HG02610 (cell line): ENCODE data around the gene ATP1A4.
A peak's percentile ranks its signal among the peaks of the same experiment; 100 is the strongest.

Experiments
- ATAC-seq: cut with Tn5 transposase; IDR thresholded peaks from one replicate; pipeline ENCODE4 v1.9.1; 2021; ENCODE audit warnings: mild to moderate bottlenecking, moderate library complexity; ENCODE audit not compliant: unreplicated experiment

The ATP1A4 gene

DNA sequence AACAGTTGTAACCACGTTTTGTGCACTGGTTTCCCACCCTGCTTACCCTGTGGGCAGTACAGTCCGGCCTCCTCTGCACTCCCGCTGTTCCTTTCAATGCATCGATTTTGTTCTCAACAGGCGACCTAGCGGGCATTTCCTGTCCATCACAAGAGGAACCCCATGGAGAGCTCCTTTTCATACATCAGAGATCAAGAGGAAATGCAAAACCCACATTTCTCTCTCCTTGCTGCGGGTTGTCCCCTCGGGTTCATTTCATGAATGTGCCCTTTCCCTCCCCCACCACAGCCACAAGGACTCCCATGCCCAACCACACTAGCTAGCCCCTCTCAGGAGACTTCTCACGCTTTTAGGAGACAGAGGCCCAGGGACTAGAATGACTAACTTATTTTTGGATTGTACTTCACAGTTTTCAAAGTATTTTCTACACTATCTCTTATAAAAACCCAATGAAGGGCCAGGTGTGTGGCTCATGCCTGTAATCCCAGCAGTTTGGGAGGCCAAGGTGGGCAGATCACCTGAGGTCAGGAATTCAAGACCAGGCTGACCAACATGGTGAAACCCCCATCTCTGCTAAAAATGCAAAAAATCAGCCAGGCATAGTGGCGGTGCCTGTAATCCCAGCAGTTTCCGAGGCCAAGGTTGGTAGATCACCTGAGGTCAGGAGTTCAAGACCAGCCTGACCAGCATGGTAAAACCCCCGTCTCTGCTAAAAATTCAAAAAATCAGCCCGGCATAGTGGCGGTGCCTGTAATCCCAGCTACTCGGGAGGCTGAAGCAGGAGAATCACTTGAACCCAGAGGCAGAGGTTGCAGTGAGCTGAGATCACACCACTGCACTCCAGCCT, 18.4 kb downstream of the ATP1A4 start:
- ATAC-seq = peak; percentile 80

GRCh38 chr1:160171354-160171753, 20.0 kb downstream of the ATP1A4 start:
- ATAC-seq = no peak

DNA sequence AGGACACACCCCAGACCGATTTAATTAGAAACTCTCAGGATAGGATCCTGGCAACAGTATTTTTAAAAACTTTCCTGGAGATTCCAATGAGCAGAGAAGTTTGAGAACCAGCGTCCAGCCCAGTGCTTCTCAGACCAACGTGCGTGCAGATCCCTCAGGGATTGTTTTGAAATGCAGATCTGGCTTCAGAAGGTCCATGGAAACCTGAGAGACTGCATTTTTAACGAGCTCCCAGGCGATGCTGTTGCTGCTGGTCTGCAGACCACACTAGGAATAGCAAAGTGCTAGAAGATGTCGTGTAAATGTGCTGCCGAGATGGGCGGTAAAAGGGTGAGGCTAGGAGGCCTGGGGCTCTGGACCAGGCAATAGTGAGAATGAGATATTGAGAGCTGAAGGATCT, 20.6 kb downstream of the ATP1A4 start:
- ATAC-seq = no peak

DNA sequence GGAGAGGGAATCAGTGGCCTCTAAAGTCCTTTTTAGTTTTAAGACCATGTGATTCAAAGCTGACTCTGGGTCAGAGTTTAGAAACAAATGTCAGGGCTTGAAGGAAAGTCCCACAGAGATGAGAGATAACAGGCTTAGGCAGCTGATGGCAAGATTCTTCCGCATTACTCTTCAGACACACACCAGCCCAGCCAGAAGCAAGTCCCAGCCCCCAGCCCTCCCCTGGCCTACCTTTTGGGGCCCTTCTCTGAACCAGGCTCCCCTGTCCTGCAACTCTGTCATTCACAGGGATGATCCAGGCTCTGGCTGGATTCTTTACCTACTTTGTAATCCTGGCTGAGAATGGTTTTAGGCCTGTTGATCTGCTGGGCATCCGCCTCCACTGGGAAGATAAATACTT, 25.8 kb downstream of the ATP1A4 start:
- no peak for ATAC-seq

DNA sequence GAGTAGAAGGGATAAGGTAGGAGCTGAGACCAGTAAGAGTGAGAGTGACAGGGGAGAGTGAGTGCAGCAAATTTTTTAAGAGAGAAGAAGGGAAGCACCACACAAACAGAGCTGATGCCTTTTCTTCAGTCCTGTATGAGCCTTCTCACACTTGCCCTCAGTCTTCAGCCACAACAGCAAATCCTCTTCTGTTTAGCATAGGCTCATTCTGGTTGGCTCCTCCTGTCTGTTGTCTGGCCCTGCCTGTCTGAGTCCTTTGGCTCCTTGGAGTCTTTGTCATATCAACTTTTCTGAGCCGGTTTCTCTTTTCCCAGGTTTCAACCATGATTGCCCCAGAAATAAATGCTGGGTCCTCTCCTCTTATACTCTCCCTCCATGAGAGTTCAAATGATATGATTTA, 26.3 kb downstream of the ATP1A4 start:
- no peak for ATAC-seq

DNA sequence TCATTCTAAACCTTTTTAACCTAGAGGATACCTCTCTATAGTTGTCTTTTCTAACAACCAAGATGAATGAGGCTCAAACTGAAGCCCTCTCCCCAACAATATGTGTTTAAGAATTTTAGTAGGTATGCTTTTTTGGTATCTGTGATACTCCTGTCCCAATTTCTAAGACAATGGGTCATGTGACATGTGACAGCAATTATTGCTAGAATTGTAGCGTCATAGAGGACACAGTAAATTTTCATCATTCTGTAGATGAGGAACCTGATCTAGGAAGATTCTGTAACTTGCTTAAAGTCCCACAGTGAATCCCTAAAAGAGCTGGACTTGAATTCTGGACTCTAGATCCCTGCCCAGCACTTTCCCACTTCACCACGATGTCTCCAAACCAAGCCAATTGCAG, 27.3 kb downstream of the ATP1A4 start:
- no peak for ATAC-seq

GRCh38 chr1:160179336-160179735, 27.9 kb downstream of the ATP1A4 start:
- no peak for ATAC-seq

DNA sequence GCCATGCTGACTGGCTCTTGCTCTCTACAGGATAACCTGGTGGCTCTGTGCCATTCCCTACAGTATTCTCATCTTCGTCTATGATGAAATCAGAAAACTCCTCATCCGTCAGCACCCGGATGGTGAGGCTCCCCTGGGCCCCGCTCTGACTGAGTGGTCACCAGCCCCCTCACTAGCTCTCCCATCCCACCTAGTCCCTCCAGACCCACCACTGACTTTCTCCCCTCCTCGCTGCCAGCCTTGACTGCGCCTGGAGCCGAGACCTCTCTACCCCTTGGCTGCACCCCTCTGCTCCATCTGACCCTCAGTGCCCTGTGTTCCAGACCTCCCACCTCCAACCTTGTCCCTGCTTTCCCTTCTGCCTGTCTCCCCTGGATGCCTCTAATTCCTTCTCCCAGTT, 34.8 kb downstream of the ATP1A4 start:
- ATAC-seq = no peak

DNA sequence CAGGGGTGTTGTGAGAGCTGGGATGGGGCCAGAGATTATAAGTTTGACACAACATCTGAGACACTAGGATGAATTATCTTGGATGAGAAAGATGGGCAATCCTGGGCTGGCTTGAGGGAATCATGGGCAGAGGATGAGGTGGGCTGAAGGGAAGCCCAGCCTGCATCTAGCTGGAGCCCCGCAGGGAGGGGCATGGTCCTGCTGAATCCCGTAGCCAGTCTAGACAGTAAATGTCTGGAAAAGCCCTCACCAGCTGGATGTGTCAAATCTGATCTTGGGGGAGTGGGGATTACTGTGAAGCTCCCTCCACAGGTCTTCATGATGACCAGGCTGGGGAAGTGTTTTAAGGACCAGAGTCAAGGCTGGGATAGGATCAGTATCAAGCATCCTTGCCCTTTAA, 35.3 kb downstream of the ATP1A4 start:
- no peak for ATAC-seq

DNA sequence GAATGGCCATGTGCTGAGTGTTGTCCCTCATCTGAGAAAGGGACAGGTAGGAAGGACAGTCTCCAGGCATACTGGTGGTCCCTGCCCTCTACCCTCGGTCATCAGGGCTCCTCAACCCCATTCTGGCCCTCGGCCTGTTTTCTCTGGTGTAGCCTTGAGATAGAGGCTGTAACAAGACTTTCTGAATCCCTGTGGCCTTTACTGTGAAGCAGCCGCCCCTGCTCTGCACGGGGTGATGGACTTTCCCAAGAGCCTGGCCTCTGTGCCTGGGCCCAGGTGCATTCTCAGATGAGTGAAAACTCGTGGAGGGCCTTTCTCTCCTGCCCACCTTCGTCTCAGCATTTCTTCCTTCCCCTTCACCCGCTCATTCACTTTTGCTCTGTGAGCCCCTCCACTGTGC, 36.0 kb downstream of the ATP1A4 start:
- ATAC-seq = no peak

DNA sequence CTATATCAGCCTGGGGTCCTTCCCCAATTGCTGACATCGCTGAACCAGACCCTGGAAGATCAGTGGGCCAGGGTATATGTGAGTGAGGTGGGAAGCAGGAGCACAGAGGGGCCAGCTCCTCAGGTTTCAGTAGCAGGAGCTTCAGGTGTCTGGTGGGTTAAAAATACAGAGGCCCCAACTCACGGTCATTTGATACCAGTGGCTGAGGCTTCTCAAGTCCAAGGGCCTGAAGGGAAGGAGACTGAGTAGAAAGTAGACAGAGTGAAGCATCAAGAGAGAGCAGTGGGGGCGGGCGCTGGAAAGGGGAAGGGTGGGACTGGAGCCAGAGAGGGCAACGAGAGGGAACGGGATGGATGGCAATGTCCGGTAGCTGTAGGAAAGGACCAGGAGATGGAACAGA, 36.9 kb downstream of the ATP1A4 start:
- ATAC-seq = no peak

DNA sequence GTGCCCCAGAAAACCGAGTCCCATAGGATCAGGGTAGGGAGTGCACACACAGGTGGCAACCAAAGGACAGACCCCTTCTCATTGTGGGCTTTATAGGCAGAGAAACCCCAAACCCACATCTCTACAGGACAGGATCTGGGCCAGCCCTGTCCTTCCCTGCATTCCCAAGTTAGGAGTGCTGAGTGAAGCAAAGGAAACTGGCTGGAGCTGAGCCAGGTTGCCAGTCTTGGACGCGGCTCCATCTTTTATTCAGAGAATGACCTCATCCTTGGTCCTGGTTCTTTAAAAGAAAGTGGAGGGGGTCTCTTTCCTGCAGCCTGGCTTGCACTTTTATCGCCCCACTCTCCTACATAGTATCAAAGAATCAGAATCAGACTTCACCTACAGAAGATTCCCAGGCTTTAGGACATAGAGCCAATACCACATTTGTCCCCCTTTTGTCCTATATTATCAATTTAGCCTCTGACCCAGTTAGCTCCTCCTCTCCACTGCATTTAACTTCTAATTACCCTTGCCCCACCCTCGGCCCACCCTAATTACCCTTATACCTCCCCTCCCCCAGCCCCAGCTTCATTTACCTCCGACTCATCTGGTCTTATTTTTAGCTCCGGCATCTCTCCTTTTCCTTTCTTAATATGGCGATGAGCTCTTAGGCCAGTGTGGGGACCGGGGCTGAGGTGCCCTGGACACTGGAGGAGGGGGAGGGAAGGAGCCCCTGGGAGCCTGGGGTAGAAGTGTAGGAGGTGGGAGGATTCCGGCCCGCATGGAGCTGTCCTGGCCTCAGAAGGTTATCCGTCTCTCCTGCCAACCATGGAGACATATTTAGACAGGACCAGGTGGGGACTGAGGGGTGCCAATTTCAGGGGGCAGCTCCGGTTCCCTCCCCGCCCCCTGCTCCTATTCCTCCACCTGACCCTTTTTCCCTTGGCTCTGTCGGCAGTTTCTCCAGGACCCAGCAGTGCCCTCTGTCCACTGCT, 38.5 kb downstream of the ATP1A4 start, which contains the start of gene CASQ1:
Gene CASQ1, plus strand, starts transcription at position 927 of the 977 bp plus-strand sequence. CDS start 177 bp downstream, outside the sequence.
- no peak for ATAC-seq

- no peak for ATAC-seq
Observed at GRCh38 chr1:160191756-160192155, 40.4 kb downstream of the ATP1A4 start.

- ATAC-seq = no peak
Observed at GRCh38 chr1:160192234-160192633, 40.8 kb downstream of the ATP1A4 start.

DNA sequence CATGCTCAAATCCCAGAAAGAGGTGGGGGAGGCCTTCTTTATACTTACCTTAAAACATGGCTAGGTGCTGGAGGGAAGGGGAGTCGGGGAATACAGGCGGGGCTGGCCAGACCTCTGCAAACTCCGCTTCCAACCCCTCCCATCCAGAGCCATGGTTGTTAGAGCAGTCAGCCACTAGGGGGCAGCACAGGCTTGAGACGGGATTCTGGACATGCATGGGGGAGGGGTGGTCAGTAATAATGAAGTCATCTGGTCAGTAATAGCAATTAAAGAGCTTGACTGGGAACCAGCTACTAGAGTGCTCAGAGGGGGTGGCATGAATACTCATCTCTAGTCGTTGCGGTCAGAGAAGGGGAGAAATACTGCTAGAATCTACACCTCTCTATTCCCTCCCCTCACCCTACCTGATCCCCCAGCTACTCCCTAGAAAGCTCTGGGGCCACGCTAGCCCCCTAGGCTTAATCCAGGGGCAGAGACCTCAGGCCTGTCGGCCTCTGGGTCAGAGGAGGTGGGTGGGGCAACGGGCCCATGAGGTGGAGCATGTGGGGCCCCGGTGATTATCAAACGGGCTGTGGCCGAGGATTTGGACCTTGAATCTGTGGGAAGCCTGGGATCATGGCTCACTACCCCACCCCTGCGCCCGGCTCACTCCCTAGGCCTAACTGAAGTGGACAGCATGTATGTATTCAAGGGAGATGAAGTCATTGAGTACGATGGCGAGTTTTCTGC, 41.9 kb downstream of the ATP1A4 start:
- ATAC-seq = peak; percentile 53

DNA sequence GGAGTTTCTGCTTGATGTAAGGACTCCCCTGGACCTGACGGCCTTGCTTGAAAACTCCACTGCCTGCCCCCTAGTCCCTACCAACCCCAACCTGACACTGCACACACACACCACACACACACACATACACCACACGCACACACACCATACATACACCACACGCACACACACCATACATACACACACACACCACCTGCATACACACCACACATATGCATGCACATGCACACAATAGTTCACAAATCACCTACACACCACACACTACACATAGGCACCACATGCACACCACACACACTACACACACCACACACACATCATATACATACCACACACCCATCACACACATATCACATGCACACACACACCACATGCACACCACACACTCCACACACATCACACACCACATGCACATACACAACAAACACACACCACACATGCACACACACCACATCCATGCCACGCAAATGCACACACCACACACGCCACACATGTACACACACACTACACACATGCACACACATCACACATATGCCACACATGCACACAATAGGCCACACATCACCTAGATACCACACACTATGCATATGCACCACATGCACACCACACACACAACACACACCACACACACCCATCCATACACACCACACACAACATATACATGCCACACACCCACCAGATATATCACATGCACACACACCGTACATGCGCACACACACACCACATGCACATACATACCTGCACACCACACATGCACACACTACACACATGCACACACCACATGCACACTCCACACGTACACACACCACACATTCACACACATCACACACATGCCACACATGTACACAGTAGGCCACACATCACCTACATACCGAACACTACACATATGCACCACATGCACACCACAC, 42.7 kb downstream of the ATP1A4 start:
- ATAC-seq = no peak

- ATAC-seq = no peak
Observed at GRCh38 chr1:160194737-160195059, 43.3 kb downstream of the ATP1A4 start.

DNA sequence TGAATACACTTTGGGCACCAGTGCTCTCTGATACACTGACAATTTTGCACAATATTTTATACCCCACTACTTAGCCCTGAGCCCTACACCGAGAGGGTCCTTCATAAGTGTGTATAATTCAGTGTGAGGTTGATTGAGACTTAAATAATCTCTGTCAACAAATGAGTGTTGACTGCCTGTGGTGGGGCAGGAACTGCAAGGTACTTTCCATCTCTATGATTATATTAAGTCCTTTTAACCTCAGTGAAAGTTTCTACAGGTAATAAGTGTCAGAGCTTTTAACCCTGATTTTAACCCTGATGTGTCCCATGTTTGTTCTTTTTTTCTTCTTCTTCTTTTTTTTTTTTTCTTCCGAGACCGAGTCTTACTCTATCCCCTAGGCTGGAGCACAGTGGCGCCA, 44.7 kb downstream of the ATP1A4 start:
- no peak for ATAC-seq

GRCh38 chr1:160197231-160197630, 45.8 kb downstream of the ATP1A4 start:
- no peak for ATAC-seq

DNA sequence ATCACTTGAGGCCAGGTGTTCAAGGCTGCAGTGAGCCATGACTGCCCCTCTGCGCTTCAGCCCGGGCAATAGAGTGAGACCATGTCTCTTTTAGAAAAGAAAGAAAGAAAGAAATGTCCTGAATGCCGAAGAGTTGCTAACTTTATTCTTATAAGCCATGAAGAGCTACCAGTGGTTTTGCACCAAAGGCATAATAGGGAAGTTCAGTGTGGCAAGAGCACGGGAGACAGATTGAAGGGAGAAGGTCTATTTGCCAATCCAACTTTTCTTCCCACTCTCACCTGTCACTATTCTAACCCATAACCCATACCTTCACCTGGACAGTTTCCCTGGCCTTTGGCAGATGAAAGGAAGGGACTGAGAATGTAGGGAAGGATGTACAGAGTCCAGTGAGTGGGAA, 49.4 kb downstream of the ATP1A4 start:
- no peak for ATAC-seq
